Smooth muscle cell (in vitro differentiated cells): ENCODE measurements around the gene PES1. TPM values are rescaled to one million over a fixed set of nuclear protein-coding genes. Genes with fewer than 3 reads are reported as not detected.

Experiments
- DNase-seq: peaks from one replicate; lab custom pipeline; 2025; ENCODE audit not compliant: unreplicated experiment; lab: John Stamatoyannopoulos, UW
- H2AFZ ChIP-seq: fragments of 200-600 bp; sonication (generic); 2 replicates; pipeline ENCODE4 v1.6.0; 2016; ENCODE audit warnings: antibody characterized with exemption, low read depth, mild to moderate bottlenecking
- H3F3A ChIP-seq: fragments of 200-600 bp; sonication (generic); 2 replicates; pipeline ENCODE4 v1.6.0; 2017; ENCODE audit warnings: antibody characterized with exemption, low read depth
- H3K27ac ChIP-seq: fragments of 200-600 bp; sonication (generic); 2 replicates; pipeline ENCODE4 v1.5.1; 2016; ENCODE audit warnings: low read depth, mild to moderate bottlenecking
- H3K27me3 ChIP-seq: fragments of 200-600 bp; sonication (generic); 2 replicates; pipeline ENCODE4 v1.6.1; 2016; ENCODE audit warnings: low read depth, mild to moderate bottlenecking
- H3K36me3 ChIP-seq: fragments of 200-600 bp; sonication (generic); 2 replicates; pipeline ENCODE4 v1.5.1; 2016; ENCODE audit warnings: low read depth
- H3K4me1 ChIP-seq: fragments of 200-600 bp; sonication (generic); 2 replicates; pipeline ENCODE4 v1.5.1; 2016; ENCODE audit warnings: low read depth
- H3K4me2 ChIP-seq: fragments of 200-600 bp; sonication (generic); 2 replicates; pipeline ENCODE4 v1.6.0; 2016; ENCODE audit warnings: mild to moderate bottlenecking
- H3K4me3 ChIP-seq: fragments of 200-600 bp; sonication (generic); 2 replicates; pipeline ENCODE4 v1.5.1; 2016; ENCODE audit warnings: mild to moderate bottlenecking
- H3K79me2 ChIP-seq: fragments of 200-600 bp; sonication (generic); 2 replicates; pipeline ENCODE4 v1.6.0; 2016; ENCODE audit warnings: low read depth, mild to moderate bottlenecking
- H3K9ac ChIP-seq: fragments of 200-600 bp; sonication (generic); 2 replicates; pipeline ENCODE4 v1.6.0; 2016; ENCODE audit warnings: low read depth
- H3K9me3 ChIP-seq: fragments of 200-600 bp; sonication (generic); replicated peaks from 2 replicates; pipeline ENCODE4 v1.5.1; 2016; ENCODE audit warnings: low read depth
- H4K20me1 ChIP-seq: fragments of 200-600 bp; sonication (generic); 2 replicates; pipeline ENCODE4 v1.6.0; 2016; ENCODE audit warnings: low read depth
- CTCF ChIP-seq: fragments of 200-600 bp; sonication (generic); IDR thresholded peaks from 2 replicates; pipeline ENCODE4 v1.5.1; 2017; ENCODE audit warnings: borderline replicate concordance, mild to moderate bottlenecking, antibody characterized with exemption; ENCODE audit not compliant: insufficient read depth, poor library complexity, severe bottlenecking
- WGBS: methylation state at CpG from one replicate; pipeline ENCODE4 v1.1.7; 2016; ENCODE audit warnings: low lambda C conversion rate; 5-methylcytosine and 5-hydroxymethylcytosine counted together
- polyA plus RNA-seq: library from polyadenylated mRNA; unstranded; fragments of >200 nt; fragmentation: Nextera tagmentation; extraction: Ambion mirVana; gene quantifications from 2 replicates; pipeline ENCODE4 v1.2.1, GENCODE V29; 2016
- total RNA-seq: library from RNA; depleted of rRNA; stranded (reverse); fragments of >200 nt; gene quantifications from 2 replicates; pipeline ENCODE4 v1.2.3, GENCODE V29; 2014

Gene PES1
- total and polyA plus RNA-seq, 2 experiments from 2014 or later: 35.6 to 59.4 TPM

- peaks cover 19% of the 10 kb centered on the region for H3K4me1 ChIP-seq
- H3K9me3 ChIP-seq: no peaks in the 10 kb centered on the region
- WGBS: 93% methylated on average over 8 of the region's 8 CpGs
- no peak overlapping the region for H3K9ac ChIP-seq
- H3K27me3 ChIP-seq: no peaks in the 10 kb centered on the region
- no peak overlapping the region for H3K27ac ChIP-seq
- no peak for DNase-seq
- H3K4me2 ChIP-seq: no peak overlapping the region
- no peaks in the 10 kb centered on the region for H4K20me1 ChIP-seq
- no peak for TF ChIP-seq CTCF
- H2AFZ ChIP-seq: no peak overlapping the region
- no peaks in the 10 kb centered on the region for H3F3A ChIP-seq
- H3K4me3 ChIP-seq: no peak overlapping the region
- no peaks in the 10 kb centered on the region for H3K79me2 ChIP-seq
- no peaks in the 10 kb centered on the region for H3K36me3 ChIP-seq
Observed at GRCh38 chr22:30612789-30613188, 21.1 kb upstream of the PES1 start.

- H2AFZ ChIP-seq: no peak overlapping the region
- TF ChIP-seq CTCF: no peak
- H3K9me3 ChIP-seq: no peaks in the 10 kb centered on the region
- H3K4me2 ChIP-seq: no peak overlapping the region
- DNase-seq: no peak
- H3K36me3 ChIP-seq: no peaks in the 10 kb centered on the region
- no peak overlapping the region for H3K27ac ChIP-seq
- no peaks in the 10 kb centered on the region for H3K79me2 ChIP-seq
- 96% methylated on average over 3 of the region's 3 CpGs for WGBS
- H4K20me1 ChIP-seq: no peaks in the 10 kb centered on the region
- H3F3A ChIP-seq: no peaks in the 10 kb centered on the region
- H3K27me3 ChIP-seq: no peaks in the 10 kb centered on the region
- H3K4me3 ChIP-seq: no peak overlapping the region
- no peak overlapping the region for H3K9ac ChIP-seq
- H3K4me1 ChIP-seq: peaks cover 26% of the 10 kb centered on the region
Observed at GRCh38 chr22:30611197-30611596, 19.5 kb upstream of the PES1 start.

GRCh38 chr22:30610299-30610698, 18.6 kb upstream of the PES1 start:
- TF ChIP-seq CTCF: no peak
- 87% methylated on average over 7 of the region's 7 CpGs for WGBS
- DNase-seq: no peak
- Histone ChIP-seq H3K4me2 (no peak overlapping the region), H3K36me3 (no peaks in the 10 kb centered on the region), H4K20me1 (no peaks in the 10 kb centered on the region), H3K27me3 (no peaks in the 10 kb centered on the region), H3K4me3 (no peak overlapping the region), H3F3A (no peaks in the 10 kb centered on the region), H3K9ac (no peak overlapping the region), H3K27ac (no peak overlapping the region), H3K4me1 (peaks cover 26% of the 10 kb centered on the region), H2AFZ (no peak overlapping the region), H3K9me3 (no peaks in the 10 kb centered on the region), H3K79me2 (no peaks in the 10 kb centered on the region)
